Mucosa of rectum (tissue), 2 donors: ENCODE results near the gene PDGFRB.

ENCODE experiments used
- H3K27ac ChIP-seq, 2 donors: one replicate each; pipeline ENCODE4 v1.7.0; 2013; ENCODE audit warnings: inconsistent platforms in 2 of 2, low read depth in 2 of 2, low read length in 2 of 2
- H3K27me3 ChIP-seq, 2 donors: one replicate each; pipeline ENCODE4 v1.7.0; 2013; ENCODE audit warnings: low read length in 2 of 2; ENCODE audit not compliant: control insufficient read depth in 2 of 2, insufficient read depth in 2 of 2
- H3K36me3 ChIP-seq, 2 donors: one replicate each; pipeline ENCODE4 v1.7.0; 2013; ENCODE audit warnings: low read length in 2 of 2; ENCODE audit not compliant: control insufficient read depth in 2 of 2, insufficient read depth in 2 of 2
- H3K4me1 ChIP-seq, 2 donors: one replicate each; pipeline ENCODE4 v1.7.0; 2013; ENCODE audit warnings: low read length in 2 of 2, mild to moderate bottlenecking in 1 of 2; ENCODE audit not compliant: control insufficient read depth in 2 of 2, insufficient read depth in 2 of 2
- H3K4me3 ChIP-seq, 2 donors: one replicate each; pipeline ENCODE4 v1.7.0; 2013; ENCODE audit warnings: low read length in 2 of 2
- H3K9ac ChIP-seq, 2 donors: one replicate each; pipeline ENCODE4 v1.7.0; 2013; ENCODE audit warnings: low read length in 2 of 2, low read depth in 1 of 2, mild to moderate bottlenecking in 1 of 2
- H3K9me3 ChIP-seq, 2 donors: one replicate each; pipeline ENCODE4 v1.7.0; 2013; ENCODE audit warnings: low read length in 2 of 2; ENCODE audit not compliant: control insufficient read depth in 2 of 2
- donor health status: healthy.
- donor health status: Normal muscosa, but diverticular disease.

Gene PDGFRB

GRCh38 chr5:150155258-150156026, at the start of gene PDGFRB:
Gene PDGFRB, minus strand, starts transcription at chr5:150155845. Its CDS starts 18,798 bp downstream, at chr5:150137047.
- no peaks in the 10 kb centered on the region for H3K9me3 ChIP-seq
- H3K27ac ChIP-seq = peak within 1 kb of the TSS; percentile 73 to 77
- H3K36me3 ChIP-seq = no peaks in the 10 kb centered on the region
- H3K4me1 ChIP-seq = peaks cover 4 to 5% of the 10 kb centered on the region in 2 donors
- peak within 1 kb of the TSS; percentile 44 to 63 for H3K9ac ChIP-seq
- H3K4me3 ChIP-seq = peak within 1 kb of the TSS; percentile 51 to 65
- no peaks in the 10 kb centered on the region for H3K27me3 ChIP-seq

GRCh38 chr5:150204590-150204960, 48.9 kb upstream of the PDGFRB start:
- Histone ChIP-seq H3K4me3 (no peak overlapping the region), H3K9me3 (no peaks in the 10 kb centered on the region), H3K27me3 (no peaks in the 10 kb centered on the region), H3K27ac (no peak overlapping the region), H3K9ac (no peak overlapping the region), H3K4me1 (peaks cover 13 to 15% of the 10 kb centered on the region in 2 donors), H3K36me3 (peaks cover 2 to 30% of the 10 kb centered on the region in 2 donors)

GRCh38 chr5:150203832-150204589, 48.4 kb upstream of the PDGFRB start:
- Histone ChIP-seq H3K36me3 (peaks cover 5 to 34% of the 10 kb centered on the region in 2 donors), H3K27ac (no peak overlapping the region), H3K9me3 (no peaks in the 10 kb centered on the region), H3K4me3 (no peak overlapping the region), H3K4me1 (peaks cover 7 to 10% of the 10 kb centered on the region in 2 donors), H3K27me3 (no peaks in the 10 kb centered on the region), H3K9ac (no peak overlapping the region)

- Histone ChIP-seq H3K9me3 (no peaks in the 10 kb centered on the region), H3K27ac (no peak overlapping the region), H3K4me1 (no peaks in the 10 kb centered on the region), H3K9ac (no peak overlapping the region), H3K27me3 (no peaks in the 10 kb centered on the region), H3K4me3 (no peak overlapping the region), H3K36me3 (peaks cover 13 to 43% of the 10 kb centered on the region in 2 donors)
Measured at GRCh38 chr5:150202501-150202900, 46.9 kb upstream of the PDGFRB start.

DNA sequence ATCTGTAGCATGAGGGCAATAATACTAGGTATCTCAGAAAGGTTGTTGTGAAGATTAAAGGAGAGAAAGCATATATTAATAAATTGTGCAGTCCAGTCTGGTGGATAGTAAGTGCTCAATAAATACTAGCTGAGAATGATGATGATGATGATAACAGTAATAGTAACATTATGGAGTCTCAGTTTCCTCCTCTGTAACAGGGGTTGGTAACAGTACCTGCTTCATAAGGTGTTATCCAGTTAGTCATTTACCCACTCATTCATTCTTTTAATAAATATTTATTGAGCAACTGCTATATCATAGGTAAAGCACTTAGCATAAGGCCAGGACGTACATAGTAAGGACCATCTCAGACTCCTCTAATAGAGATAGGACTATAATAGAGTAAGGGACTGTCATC, 41.8 kb upstream of the PDGFRB start:
- Histone ChIP-seq H3K4me1 (no peaks in the 10 kb centered on the region), H3K36me3 (peaks cover 28 to 46% of the 10 kb centered on the region in 2 donors), H3K4me3 (no peak overlapping the region), H3K9ac (no peak overlapping the region), H3K27ac (no peak overlapping the region), H3K9me3 (no peaks in the 10 kb centered on the region), H3K27me3 (no peaks in the 10 kb centered on the region)

DNA sequence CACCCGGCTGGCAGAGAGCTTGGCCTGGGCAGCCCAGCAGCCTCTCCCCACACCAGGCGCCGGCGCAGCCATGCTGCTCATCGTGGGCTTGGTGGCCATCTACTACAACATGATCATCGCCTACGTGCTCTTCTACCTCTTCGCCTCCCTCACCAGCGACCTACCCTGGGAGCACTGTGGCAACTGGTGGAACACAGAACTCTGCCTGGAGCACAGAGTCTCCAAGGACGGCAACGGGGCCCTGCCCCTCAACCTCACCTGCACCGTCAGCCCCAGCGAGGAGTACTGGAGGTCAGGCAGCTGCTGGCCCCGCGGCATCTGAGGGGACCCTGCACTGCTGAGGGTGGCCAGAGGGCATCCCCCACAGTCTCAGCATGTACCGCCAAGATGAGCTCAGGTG, 41.3 kb upstream of the PDGFRB start:
- Histone ChIP-seq H3K9ac (no peak overlapping the region), H3K36me3 (peaks cover 28 to 42% of the 10 kb centered on the region in 2 donors), H3K4me1 (no peaks in the 10 kb centered on the region), H3K9me3 (no peaks in the 10 kb centered on the region), H3K4me3 (no peak overlapping the region), H3K27ac (no peak overlapping the region), H3K27me3 (no peaks in the 10 kb centered on the region)

GRCh38 chr5:150196514-150196913, 40.9 kb upstream of the PDGFRB start:
- Histone ChIP-seq H3K27me3 (no peaks in the 10 kb centered on the region), H3K9ac (no peak overlapping the region), H3K36me3 (peaks cover 28 to 37% of the 10 kb centered on the region in 2 donors), H3K4me1 (no peaks in the 10 kb centered on the region), H3K4me3 (no peak overlapping the region), H3K27ac (no peak overlapping the region), H3K9me3 (no peaks in the 10 kb centered on the region)

DNA sequence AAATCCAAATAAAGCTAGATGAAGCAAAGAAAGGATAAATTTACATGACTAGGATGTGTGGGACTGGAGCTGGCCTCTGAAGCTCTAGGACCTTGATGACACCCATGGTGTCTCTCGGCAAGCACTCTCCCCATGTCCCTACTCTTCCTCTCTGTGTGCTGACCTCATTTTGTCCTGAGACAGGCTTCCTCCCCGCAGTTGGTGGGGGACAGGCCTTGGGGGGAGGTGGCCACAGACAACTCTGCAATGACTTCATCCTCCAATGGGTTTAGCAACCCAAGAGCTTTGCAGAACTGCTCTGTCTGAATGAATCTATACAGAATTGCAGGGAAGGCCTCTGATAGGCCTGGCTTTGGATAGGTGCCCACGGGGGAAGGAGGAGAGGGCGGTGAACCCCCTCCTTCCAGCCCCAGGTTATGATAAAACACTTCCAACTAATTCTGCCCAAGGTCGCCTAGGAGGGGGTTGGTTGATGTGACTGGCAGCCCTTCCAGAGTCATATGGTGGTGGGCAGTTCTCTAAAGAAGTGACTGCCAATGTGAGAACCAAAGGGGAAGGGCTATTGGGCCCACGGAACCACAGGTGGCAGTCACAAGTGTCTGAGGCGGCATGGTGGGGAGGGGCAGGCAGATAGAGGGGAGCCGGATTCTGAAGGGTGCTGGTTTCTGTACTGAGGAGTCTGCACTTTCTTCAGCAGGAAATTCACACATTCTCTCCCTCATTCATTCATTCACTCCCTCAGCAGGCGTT, 40.3 kb upstream of the PDGFRB start:
- no peaks in the 10 kb centered on the region for H3K27me3 ChIP-seq
- H3K4me1 ChIP-seq = no peaks in the 10 kb centered on the region
- no peak overlapping the region for H3K27ac ChIP-seq
- peaks cover 28 to 34% of the 10 kb centered on the region in 2 donors for H3K36me3 ChIP-seq
- no peak overlapping the region for H3K4me3 ChIP-seq
- H3K9ac ChIP-seq = no peak overlapping the region
- no peaks in the 10 kb centered on the region for H3K9me3 ChIP-seq

DNA sequence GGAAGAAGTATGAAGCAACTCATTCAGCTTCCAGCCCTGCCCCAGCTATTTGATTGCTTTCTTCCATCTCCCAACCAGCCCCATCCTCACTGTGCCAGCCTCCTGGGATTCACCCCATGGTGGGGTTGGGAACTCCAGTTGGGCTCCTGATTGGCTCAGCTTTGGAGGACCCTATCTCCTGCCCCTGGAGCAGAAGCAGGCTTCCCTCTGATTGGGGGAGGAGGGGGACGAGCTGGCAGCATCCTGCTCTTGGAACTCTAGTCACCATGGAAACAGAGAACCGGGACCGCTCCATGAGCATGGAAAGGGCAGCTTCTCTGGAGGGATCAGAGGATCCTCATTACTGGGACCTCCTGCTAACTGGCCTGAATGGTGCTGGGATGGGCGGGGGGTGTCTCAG, 36.8 kb upstream of the PDGFRB start:
- Histone ChIP-seq H3K36me3 (peaks cover 15 to 16% of the 10 kb centered on the region in 2 donors), H3K9ac (no peak overlapping the region), H3K4me3 (no peak overlapping the region), H3K4me1 (peaks cover 23 to 30% of the 10 kb centered on the region in 2 donors), H3K27ac (no peak overlapping the region), H3K9me3 (no peaks in the 10 kb centered on the region), H3K27me3 (peaks cover 4 to 5% of the 10 kb centered on the region in 2 donors)

DNA sequence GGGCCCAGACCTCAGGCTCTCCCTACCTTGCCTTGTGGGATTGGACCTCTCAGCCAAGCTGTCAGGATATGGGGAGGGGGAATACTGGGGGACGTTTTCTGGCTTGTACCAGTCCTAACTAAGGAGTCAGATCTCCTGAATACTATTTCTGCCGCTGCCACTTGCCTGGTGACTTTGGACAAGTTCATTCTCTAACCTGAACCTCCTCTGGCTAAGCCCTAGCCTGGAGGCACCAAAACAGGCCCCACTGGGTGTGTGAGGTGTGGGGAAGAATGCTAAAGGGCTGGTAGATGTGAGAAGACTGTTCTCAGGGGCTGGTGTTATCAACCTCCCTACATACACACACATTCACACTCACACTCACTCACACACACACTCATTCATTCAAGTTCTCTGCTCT, 35.3 kb upstream of the PDGFRB start:
- peaks cover 7 to 13% of the 10 kb centered on the region in 2 donors for H3K36me3 ChIP-seq
- H3K9me3 ChIP-seq = no peaks in the 10 kb centered on the region
- H3K4me1 ChIP-seq = peaks cover 36 to 45% of the 10 kb centered on the region in 2 donors
- no peak overlapping the region for H3K4me3 ChIP-seq
- H3K27me3 ChIP-seq = peaks cover 4 to 5% of the 10 kb centered on the region in 2 donors
- no peak overlapping the region for H3K9ac ChIP-seq
- H3K27ac ChIP-seq = no peak overlapping the region
